Adrenal gland (tissue), 5 donors: Measurements from ENCODE around the gene FLNC.

ENCODE experiments used
- CTCF ChIP-seq, 6 experiments: fragments of 450-650 bp in 4 of 6; fragments of 200-600 bp in 2 of 6; sonication (generic) in 1 of 6; IDR thresholded peaks; 1 replicate in 5 of 6; 2 replicates in 1 of 6; pipeline versions ENCODE4 v1.5.1 to v1.8.0; 2016 to 2021; ENCODE audit warnings: antibody characterized with exemption in 6 of 6, mild to moderate bottlenecking in 2 of 6, moderate library complexity in 1 of 6
- POLR2A ChIP-seq, 2 donors: fragments of 450-650 bp; IDR thresholded peaks; one replicate each; pipeline ENCODE4 v1.6.1; 2017; ENCODE audit warnings: antibody characterized with exemption in 2 of 2, mild to moderate bottlenecking in 2 of 2, moderate library complexity in 1 of 2
- donor health status: DM: no; HTN: no; CAD: no.

- TF ChIP-seq CTCF (IDR thresholded peaks at IDR 0.05) (no peak), POLR2A (IDR thresholded peaks at IDR 0.05) (no peak)
These were observed 69.2 kb downstream of the FLNC start for GRCh38 chr7:128899392-128899791.
